Activated CD8-positive, alpha-beta memory T cell treated with anti-CD3 and anti-CD28 coated beads, Interleukin-2, amount 50 U/mL, for 1 hour (primary cell): ENCODE results near the gene C9orf78.

Experiments
- DNase-seq: peaks from one replicate; pipeline ENCODE4 v3.0.0-alpha.2; 2020; ENCODE audit errors: extremely low read depth

The C9orf78 gene

DNA sequence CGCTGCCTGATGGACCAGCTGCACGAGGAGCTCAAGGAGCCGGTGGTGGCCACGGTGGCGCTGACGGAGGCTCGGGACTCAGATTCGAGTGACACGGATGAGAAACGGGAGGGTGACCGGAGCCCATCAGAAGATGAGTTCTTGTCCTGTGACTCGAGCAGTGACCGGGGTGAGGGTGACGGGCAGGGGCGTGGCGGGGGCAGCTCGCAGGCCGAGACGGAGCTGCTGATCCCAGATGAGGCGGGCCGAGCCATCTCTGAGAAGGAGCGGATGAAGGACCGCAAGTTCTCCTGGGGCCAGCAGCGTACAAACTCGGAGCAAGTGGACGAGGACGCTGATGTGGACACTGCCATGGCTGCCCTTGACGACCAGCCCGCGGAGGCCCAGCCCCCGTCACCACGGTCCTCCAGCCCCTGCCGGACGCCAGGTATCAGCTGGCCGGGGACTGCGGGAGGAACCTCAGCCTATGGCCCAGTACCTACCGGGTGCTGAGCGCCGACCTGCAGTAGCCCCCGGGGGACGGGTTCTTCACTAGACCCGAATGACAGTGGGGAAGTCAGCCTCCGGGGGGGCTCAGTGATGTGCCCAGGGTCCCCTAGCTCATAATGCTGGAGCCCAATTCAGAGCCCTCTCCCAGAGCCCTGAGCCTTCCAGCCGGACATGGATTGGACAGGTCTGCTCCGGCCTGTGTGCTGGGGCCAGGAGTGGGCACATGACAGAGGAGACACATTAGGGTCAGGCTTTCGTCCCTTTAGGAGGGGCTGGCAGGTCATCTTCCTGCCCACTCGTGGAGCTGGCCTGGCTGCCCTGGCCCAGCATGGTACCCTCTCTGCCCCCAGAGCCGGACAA lies 33.2 kb upstream of the C9orf78 start:
- no peak for DNase-seq

DNA sequence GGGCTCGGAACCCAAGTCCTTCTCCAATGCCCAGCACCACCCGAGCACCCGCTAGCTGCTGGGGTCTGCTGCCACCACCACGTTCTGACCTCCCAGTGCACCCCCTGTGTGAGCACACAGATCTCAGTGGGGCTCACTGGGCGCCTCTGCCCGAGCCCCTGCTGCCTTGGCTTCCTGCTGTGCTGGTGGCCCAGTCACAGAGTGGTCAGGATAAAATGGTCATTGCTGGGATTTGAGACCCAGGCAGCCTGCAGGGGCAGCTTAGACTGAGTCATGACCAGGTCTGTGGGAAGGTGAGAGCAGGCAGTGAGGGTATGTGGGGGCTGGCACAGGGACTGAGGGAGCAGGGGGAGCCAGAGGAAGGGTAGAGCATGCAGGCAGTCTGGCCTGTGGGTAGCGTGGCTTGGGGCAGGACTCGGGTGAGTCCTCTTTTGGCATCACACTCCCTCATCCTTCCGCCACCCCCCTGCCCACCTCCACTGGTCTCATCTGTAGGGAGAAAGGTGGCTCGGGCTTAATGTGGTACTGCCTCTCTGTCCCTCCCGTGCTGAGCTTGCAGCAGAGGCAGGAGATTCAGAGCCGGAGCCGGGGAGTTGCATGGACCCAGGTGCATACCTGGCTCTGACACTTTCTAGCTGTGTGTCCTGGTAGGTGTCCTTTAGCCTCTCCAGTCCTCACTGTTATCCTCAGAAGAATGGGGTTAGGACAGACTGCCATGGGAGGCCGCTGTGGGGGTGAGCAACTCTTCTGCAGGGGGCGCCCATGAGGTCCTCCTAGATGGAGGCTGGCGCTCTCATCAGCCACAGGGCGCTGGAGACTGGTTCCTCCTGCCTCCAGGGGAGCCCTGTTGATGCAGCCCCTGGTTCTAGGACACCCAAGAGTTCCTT lies 32.3 kb upstream of the C9orf78 start:
- DNase-seq = no peak

DNA sequence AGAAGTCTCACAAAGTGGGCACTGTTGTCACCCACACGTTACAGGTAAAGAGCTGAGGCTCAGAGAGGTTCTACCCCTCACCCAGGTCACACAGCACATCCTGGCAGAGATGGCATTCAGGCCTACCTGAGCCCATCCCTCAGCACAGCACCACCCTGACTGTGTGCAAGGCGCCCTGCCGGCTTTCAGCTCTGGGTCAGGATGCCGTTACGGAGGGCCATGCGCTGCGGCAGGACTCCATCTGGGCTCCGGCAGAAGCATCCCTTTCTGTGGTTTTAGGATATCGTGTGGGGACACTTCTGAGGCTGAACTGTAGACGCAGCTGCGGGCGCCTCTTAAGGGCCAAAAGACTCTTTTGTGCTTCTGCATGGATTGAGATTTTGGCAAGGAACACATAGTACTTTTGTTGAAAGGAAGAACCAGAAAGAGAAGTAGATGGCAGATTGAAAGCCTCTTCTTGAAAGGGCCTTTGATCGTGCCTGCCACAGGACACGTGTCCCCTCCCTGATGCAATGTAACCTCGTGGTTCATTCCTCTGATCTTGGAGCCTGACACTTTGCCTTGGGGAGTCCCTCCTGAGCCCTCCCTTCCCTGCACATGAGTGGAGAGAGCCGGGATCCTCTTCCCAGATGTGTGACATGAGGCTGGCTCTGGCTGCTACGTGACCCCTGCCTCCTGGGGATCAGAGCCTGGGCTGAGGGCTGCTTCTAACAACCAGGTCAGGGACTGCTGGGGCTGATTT lies 31.5 kb upstream of the C9orf78 start:
- DNase-seq = peak; percentile 31

DNA sequence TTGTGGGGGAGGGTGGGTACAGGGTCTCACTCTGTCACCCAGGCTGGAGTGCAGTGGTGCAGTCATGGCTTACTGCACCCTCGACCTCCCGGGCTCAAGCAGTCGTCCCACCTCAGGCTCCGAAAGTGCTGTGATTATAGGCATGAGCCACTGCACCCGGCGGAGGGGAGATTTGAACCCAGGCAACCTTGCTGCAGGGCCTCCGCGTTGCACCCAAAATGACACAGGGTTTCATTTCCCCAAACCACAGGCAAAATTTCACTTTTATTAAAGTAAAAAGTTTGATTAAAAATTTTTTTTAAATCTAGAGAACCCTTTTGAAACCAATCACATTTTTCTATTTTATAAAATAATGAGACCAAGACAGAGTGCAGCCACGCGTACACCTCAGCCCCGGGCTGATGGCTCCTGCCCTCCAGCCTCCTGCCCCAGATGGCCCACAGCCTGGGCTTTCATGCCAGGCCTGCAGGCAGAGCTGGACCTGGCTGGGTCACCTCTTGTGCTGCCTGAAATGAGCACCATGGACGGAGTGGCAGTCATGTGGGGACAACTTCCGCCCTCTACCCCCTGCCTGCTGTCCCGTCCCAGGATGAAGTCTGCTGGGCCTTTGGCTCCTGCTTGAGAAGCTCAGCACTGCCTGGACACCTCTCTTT lies 30.7 kb upstream of the C9orf78 start:
- no peak for DNase-seq

DNA sequence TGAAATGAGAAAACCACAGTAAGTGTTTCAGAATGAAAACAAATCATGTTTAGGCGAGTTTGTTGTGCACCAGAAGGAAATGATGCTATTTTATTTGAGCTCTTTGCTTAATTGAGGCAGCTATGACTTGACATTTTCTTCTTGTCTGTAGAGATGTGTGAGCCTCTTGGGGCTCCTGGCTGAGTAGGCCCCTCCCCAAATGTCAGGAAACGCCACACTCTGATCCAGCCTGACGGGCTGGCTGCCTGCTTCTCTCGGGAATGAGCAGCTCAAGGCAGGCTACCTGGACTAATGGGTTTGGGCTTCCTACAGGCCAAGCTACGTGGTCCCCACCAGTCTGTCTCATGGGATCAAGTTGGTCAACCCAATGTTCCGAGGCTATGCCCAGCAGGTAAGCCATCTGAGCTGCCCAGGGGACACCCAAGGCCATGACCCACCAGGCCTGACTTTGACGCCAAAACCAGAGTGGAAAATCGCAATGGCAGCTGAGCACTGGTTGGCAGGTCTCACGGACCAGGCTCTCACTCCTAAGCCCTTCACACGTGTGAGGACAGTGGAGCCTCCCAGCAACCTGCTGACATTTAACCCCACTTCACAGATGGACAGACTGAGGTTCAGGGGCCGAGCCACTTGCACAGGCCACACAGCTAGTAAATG lies 30.0 kb upstream of the C9orf78 start:
- no peak for DNase-seq

DNA sequence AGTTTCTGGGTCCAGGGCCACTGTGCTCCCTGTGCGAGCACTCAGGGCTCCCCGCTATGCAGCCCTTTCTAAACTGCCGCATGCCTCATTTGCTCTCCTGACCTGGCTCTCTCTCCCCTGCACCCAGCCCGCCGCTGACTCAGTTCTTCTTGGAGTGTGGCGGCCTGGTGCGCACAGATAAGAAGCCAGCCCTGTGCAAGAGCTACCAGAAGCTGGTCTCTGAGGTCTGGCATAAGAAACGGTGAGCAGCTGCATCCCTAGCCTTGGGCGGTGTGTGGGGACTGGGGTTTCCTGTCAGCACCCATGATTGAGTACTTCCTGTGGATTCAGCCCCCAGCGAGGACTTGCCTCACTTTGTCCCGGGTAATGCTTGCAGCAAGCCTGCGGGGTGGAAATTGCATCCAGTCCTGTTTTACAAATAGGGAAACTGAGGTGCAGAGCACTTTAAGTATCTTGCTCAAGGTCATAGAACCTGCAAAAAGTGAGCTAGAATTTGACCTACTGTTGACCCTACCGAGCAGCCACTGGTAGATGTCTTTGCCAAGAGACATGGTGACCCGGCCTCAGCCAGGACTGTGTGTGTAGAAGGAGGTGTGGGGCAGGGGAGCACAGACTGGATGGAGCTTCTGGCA lies 28.1 kb upstream of the C9orf78 start:
- DNase-seq = peak; percentile 48

DNA sequence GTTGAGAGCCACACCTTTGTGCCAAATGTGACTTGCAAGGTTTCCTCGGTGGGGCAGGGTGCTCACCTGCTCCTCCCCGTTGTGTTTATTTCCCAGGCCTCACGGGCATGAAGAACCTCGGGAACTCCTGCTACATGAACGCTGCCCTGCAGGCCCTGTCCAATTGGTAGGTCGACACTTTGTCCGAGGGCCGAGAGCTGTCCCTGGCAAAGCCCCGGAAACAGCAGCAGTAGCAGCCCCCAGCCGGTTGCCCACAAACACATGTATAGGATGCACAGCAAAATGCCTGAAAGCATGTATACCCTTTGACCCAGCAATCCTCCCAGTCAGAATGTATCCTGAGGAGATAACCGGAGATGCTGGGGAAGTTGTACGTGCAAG lies 26.4 kb upstream of the C9orf78 start:
- DNase-seq = no peak

DNA sequence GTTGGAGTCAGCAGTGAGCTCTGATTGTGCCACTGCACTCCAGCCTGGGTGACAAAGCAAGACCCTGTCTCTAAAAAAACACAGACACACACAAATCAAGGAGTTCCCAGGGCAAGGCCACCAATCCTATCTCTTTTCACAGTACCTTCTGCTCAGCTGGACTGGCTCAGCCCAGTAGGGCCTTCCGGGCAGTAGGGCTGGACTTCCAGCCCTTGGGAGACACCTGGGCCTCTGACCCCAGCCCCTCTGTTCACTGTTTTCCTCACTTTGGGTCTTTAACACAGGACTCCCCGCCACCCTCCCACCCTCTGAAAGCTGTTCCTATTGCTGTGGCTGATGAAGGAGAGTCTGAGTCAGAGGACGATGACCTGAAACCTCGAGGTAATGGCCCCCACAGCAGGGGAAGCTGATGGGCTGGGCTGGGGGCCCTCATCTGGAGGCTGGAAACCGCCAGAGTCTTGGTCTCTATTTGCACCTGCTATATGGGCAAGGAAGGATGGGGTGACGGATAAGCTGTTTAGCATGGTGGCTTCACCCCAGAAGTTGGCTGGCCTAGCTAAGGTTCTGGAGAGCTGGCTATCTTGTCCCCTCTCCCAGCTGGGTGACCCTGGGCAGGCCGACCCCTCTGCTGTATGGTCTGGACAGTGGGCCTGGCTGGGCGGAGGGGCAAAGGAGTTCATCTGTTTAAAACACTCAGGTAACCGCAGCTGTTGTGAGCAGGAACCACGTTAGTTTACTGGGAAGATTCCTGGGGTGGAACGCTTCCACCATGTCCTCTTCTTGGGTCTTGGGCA lies 25.8 kb upstream of the C9orf78 start:
- DNase-seq = no peak

DNA sequence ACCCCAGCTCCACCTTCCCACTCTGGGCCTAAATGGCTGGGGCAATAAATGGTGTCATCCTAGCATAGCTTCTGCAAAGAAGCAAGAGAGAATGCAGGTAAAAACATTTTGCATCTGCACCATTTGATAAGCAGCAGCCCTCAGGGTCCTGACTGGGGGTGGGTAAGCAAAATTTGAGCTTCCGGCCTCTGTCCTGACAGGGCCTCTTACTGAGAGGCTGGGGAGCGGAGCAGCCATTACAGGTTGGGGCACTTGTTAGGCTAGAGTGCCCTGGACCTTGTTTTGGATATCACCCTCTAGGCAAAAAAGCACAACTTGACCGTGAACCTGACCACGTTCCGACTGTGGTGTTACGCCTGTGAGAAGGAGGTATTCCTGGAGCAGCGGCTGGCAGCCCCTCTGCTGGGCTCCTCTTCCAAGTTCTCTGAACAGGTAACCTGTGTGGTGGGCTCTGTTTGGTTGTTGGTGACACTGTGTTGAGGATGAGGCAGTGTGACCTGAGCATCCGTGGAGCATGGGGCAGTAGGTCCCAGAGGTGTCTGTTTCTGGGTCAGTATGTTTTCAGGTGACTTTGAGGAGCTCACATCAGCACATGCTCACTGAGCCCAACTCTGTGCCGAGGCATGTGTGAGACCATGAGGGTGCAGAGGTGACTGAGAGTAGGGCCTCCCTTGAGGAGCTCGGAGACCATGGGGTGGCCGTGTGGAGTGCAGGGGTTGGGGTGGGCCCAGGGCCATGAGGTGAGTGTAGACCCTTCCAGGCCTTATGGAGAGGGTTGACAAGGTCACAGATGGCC lies 23.3 kb upstream of the C9orf78 start:
- DNase-seq = no peak

DNA sequence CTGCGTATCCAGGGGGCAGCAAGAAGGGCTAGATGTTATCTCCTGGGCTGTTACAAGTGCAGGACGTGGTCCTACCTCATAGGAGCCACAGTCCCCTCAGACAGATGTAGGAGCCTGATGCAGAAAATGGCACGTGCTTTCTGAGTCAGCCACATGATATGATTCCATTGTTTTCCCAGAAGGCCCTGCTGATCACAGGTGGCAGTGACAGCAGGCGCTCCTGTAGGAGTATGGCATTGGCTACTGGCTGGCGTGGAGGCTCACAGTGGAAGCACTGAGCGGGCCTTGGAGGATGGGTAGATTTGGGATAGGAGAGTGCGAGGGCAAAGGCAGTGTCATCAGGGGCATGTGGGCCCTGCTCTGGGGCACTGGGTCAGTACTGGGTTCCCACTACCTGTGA lies 22.1 kb upstream of the C9orf78 start:
- no peak for DNase-seq

DNA sequence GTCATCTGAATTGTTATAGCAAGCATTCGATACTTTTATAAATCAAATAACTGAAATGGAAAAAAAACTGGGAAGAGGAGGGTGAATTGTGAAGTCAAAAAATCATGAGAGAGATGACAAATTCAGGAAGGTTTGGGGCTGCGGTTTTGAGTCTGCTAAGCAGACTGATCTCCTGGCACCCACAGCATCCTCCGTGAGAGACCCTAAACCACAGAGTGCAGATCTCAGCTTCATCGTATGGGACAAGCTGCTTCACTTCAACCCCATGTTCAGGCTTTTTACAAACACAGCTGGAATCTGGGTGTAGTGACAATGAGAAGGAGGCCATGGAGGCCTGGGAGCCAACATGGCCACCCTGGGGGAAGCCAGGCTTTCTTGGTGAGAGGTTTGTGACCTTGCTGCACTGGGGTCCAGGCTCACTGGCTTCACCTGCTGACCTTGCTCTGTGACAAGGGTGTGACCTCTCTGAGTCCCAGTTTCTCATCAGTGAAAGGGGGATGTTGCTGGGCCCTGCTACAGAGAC lies 19.6 kb upstream of the C9orf78 start:
- peak; percentile 57 for DNase-seq

DNA sequence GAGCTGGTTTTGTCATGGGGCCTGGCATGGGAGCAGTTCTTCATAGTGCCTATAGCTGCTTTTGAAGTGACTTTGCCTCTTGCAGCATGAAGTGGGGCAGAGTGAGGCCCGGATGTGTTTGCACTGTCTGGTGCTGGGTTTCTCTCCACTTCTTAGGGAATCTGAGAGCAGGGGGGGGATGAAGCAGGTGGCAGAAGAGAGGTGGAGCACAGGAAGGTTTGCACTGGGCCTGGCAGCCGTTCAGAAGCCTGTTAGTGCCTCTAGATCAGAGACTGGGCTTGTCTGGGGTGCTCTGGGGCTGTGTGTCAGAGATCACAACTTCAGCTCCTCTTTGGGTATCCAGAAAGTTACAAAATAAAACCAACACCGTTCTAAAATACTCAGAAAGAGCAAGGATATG lies 18.5 kb upstream of the C9orf78 start:
- no peak for DNase-seq

DNA sequence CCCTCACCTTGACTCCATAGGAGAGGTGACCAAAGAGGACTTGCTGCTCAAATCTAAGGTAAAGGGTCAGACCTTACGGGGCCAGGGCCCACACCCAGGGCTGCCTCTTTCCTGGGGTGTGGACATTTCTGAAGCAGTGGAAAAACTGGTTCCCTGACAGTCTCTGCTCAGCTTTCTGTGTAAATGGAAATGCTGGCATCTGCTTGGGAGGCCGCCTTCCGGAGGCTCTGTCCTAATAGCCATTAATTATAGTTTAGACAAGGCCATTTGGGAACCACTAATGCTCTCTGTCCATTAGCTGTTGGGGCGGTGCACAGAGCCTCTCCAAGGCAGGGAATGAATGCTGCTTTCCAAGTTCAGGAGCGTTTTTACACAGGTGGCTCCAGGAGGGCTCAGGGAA lies 17.5 kb upstream of the C9orf78 start:
- DNase-seq = no peak

DNA sequence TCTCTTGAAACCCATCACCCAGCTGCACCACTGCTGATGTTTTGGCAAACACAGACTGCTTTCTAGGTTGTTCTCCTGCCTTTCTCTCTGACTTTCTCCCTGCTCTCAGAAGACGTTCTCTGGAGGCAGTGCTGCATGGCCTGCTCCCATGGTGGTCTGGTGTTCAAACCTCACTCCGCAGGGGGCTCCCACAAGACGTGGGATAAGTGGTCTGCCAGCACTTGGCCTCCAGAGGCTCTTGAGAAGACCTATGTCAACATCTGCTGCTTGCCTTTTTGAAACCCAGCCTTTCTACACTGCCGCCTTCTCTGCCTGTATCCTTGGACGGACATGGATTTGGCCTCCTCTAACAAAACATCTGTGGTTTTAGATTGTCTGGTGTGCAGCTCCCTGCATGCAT lies 16.7 kb upstream of the C9orf78 start:
- no peak for DNase-seq

DNA sequence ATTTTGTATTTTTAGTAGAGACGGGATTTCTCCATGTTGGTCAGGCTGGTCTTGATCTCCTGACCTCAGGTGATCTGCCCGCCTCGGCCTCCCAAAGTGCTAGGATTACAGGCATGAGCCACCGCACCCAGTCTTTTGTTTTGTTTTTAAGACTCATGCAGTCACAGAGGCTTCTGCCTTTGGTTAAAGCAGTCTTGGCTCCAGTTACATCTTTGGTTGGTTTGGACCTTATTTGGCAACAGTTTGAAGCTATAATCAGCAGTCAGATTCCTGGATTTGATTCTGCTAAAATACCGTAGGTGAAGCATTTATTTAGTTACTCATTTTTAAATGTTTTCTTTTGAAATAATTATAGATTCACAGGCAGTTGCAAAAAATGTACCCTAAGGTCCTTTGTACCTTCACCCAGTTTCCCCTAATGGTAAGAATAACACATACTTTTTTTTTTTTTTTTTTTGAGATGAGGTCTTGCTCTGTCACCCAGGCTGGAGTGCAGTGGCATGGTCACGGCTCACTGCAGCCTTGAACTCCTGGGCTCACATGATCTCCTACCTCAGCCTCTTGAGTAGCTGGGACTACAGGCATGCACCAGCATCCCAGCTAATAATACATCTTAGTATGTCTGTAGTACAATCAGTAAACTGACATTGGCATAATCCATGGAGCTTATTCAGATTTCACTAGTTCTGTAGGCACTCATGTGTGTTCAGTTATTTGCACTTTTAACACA lies 15.9 kb upstream of the C9orf78 start:
- no peak for DNase-seq

DNA sequence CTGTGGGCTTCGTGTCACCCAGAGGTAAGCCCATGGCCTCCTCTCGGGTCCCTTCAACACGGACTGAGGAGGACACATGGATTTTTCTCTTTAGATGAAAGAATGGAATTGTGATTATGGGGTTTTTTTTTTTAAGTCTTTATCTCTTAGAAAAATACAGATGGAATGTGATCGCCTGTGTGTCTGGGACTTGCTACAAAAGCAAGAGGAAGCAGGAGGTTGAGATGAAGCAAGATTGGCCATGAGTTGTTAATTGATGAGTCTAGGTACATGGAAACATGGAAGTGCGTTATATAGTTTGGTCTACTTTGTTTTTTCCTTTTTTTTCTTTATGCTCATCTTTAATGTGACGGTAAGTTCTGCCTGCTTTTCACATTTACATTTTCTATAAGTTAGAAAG lies 14.8 kb upstream of the C9orf78 start:
- no peak for DNase-seq

DNA sequence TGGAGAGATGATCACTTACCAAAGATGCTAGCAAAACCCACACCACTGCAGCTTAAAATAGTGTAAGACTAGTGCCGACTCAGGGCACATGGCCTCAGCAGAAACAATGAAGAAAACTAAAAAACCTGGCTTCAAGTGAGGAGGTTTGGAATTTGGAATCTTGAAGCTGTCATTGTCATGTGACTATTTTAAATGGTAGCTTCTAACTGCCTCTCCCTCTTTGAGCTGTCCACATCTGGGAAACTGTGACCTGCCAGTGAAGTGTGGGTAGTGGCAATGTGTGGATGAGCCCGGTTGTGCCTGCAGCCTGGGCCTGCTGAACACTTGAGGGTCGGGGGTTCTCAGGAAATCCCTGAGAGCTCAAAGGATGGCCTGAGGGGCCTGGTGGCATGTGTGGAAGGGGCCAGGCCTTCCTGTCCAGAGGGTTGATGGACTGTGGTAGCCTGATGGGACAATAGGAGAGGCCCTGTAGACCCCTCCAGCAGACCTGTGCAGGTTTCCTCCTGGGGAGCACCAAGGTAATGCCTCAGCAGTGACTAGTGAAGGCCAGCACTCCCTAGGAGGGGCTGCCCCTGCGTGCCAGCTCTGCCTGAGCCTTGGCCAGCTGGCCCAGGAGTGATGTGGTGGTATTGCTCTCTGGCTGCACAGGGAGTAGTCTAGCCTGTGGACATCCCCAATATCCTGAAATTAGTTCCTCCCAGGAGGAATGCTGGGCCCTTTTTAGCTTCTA lies 13.8 kb upstream of the C9orf78 start:
- DNase-seq = no peak

DNA sequence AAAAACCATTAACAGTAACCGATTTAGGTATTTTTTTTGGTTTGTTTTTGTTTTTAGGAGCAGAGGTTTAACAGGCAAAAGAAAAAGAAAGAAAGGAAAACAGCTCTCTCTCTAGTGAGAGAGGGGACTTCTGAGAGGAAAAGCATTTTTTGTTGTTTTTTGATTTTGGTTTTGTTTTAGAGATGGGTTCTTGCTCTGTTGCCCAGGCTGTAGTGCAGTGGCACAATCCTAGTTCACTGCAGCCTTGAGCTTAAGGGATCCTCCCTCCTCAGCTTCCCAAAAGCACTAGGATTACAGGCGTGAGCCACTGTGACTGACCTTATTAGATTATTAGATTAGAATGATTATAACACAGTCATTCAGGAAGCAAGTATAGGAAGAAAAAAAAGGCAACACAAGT lies 10.3 kb upstream of the C9orf78 start:
- DNase-seq = no peak
